Inferior parietal cortex (tissue), 1 donor: ENCODE results near the gene SMAGP.
A peak's percentile ranks its signal among the peaks of the same experiment; 100 is the strongest.
"Not testable (repeated sequence)": the region's sequence is repeated elsewhere in the genome, so short reads cannot be mapped to it uniquely, and the experiment has no call there.

ENCODE experiments used
- DNase-seq: peaks from one replicate; pipeline ENCODE4 v3.0.0-alpha.2; 2016; ENCODE audit errors: extremely low spot score

The SMAGP gene

DNA sequence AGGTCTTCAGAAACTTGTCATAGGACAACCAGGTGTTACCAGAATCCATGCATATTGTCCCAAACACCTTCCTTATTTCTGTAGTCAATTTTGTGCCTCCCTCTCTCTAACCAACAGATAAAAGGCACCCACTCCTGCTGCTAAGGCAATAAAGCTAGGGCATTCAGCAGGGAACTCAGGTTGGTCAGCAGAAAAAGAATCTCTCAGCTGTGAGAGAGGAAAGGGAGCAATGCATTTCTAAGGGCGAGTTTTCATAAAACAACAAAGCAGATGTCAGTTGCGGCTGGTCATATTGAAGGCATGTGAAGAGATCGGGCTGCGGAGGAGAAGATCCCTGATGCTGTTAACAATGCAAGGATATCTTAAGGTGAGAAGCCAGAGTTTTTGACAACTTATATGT is 45.0 kb downstream of the SMAGP start:
- DNase-seq, result no peak

GRCh38 chr12:51224625-51225024 is 45.6 kb downstream of the SMAGP start:
- DNase-seq, result no peak

GRCh38 chr12:51222461-51222860 is 47.8 kb downstream of the SMAGP start:
- no peak for DNase-seq

DNA sequence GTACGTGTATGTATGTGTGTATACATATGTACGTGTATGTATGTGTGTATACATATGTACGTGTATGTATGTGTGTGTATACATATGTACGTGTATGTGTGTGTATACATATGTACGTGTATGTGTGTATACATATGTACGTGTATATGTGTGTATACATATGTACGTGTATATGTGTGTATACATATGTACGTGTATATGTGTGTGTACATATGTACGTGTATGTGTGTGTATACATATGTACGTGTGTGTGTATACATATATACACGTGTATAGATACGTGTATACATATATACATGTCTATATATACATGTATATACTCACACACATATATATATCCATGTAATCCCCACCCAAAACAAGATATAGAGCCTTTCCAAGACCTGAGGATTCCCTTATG is 50.4 kb downstream of the SMAGP start:
- DNase-seq, result not testable (repeated sequence)

DNA sequence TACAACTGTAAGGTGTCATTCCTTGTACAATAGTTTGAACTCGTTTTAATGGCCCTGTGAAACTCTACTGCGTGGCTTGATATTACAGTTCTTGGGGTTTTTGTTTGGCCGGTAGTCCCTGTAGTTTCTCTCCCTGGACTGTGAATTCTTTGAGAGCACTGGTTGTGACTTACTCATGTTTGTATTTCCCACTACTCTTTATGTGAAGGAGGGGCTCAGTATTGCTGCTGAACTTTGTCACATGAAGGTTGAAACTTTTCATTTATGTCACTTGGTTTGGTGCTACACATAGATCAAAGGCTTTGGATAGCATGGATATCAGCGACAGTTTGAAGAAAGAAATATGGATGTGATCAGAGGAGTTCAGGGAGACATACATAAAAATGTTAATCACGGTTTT is 50.9 kb downstream of the SMAGP start:
- DNase-seq, result no peak

DNA sequence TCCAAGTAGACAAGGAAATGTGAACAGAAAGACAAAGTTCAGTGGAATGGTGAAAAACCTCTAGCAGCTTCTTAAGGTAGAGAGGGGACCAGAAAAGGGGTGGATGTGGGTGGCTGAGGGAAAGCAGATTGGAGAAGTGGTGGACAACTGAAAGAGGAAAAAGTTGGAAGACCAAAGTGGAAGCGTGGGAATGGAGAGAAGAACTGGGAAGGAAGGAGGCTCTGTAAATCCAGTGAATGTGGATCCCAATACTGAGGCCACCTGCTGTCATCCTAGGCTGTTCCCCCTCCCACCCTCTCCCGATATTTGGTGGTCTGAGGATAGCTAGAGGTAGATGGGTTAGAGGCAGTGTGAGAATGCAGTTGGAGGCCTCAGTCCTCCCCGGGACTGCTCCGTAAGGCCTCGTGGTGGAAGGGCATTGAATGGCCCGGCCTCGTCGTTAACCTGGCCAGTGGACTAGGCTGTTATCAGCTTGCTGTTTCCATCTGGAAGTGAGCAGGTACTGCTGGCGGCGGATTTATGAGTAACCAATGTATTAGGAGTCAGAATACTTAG is 51.5 kb downstream of the SMAGP start:
- DNase-seq, result no peak

DNA sequence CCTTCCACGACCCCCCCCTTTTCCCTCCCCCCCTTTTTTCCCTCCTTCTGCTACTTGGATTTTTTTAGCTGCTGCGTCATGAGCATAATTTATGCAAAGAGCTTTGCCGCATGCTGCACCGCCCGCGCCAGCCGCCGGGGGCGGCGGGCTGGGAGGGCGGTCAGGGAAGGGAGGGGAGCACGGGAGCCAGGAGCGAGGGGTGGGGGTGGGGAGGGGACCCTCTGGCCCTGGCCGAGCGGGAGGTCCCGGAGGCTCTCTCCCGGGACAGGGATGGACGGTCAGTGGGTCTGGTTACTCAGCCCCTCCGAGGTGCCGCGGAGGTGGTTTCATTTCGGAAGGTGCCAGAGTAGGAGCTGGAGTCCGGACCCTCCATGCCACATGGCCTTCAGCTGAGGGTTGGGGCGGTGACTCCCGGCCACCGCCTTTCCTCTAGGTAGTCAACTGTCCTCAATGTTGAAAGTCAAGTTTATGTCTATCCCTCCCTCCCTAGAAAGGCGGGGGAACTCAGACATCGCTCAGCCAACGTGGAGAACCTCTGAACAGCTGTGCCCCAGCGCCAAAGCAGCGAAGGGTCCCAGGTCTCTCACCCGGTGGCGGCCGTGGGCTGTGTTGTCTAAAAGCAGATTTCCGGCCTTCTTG is 52.1 kb downstream of the SMAGP start, which contains the start of gene POU6F1:
Gene POU6F1, minus strand, starts transcription at position 95 of the 639 bp plus-strand sequence. CDS start 11,226 bp downstream, outside the sequence.
- peak; percentile 78 for DNase-seq

DNA sequence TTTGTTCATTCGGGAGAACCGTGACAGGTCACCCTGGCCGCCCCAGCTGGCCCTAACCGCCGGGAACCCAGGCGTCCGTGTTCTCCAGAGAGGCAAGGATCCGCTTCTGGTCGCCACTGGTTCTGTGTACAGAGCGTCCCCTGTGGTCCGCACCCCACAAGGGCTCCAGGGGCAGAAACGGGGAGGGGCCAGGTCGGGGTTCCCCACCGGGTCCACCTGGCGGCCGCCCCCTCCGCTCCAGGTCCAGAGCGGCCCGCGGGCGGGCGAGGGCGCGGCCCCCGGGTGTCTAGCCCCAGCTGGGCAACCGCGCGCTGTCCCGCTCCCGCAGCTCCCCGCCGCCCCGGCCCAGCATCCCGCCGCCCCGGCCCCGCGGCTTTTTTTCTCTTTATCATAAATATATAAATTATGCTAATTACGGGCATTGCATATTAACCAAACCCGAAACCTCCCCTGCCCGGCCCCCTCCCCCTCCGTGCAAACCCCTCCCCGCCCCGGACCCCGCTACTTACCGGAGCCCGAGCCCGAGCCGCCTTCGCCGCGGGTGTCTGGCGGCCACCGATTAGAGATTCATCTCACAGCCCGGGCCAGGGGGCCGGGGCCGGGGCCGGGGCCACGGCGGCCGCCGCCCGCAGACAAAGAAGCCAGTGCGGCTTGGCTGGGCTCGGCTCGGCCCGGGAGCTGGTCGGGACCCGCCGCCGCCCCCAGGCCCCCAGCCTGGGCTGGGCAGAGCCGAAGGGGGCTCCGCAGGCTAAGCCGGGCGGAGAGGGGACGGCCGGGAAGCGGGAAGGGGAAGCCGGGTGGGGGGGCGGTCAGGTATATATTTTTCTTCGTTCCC is 52.9 kb downstream of the SMAGP start:
- no peak for DNase-seq

DNA sequence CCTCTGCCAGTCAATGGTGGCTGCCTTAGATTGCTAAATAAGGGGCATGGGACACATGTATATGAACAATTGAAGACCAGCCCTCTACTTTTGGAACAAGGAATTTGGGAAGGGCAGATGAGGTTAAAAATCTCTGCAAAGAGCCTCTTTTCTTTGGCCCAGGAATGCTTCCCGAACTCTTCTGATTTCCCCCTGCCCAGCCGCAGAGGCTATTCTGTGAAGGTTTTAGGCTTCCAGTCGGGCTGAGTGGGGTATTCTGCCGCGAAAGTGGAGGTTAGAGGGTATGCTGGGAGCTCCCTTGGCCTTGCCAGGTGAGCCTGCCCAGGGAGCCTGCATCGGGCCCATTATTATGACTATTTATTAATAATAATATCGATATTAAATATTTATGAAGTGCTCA is 53.6 kb downstream of the SMAGP start:
- DNase-seq, result no peak

- no peak for DNase-seq
Measured at GRCh38 chr12:51214895-51215294, 55.3 kb downstream of the SMAGP start.

DNA sequence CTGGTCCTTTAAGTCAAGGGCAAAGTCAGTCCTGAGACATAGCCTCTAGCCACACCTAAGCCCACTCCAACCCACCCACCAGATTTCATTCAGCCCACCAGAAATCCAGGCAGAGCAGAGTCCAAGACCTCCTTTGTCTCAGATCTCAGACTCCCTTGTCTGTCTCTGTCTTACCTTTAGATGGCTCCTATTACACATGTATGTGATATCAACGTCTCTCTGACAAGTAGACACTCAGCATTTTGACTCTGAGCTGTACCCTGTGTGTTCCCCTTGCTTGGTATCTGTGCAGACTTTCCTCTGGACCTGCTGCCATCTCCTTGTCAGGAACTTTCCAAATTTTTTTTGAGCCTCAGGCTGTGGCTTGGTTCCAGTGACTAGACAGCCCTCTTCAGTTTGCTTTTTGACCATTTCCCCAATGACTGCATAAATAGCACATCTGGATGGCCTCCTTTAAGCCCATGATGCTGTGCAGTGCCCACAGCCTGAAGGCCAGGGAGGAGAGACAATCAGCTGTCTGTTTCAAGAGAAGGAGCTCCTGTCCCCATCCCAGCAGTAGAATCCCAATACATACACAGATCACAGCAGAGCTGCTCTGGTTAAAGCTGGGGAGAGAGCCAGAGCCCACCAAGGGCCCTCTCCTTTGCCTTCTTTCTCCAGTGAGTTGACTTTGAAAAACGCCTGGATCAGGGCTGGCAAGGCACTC is 59.4 kb downstream of the SMAGP start:
- DNase-seq, result no peak

DNA sequence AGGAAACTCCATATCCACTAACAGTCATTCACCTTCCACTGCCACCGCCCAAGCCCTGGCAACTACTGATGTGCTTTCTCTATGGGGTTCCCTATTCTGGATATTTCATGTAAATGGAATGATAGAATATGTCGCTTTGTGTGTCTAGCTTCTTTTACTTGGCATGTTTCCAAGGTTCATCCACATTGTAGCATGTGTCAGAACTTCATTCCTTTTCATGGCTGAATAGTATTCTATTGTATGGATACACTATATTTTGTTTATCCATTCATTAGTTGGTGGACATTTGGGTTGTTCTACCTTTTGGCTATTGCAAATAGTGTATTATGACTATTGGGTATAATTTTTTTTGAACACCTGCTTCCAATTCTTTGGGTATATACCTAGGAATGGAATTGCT is 61.0 kb downstream of the SMAGP start:
- DNase-seq, result no peak

DNA sequence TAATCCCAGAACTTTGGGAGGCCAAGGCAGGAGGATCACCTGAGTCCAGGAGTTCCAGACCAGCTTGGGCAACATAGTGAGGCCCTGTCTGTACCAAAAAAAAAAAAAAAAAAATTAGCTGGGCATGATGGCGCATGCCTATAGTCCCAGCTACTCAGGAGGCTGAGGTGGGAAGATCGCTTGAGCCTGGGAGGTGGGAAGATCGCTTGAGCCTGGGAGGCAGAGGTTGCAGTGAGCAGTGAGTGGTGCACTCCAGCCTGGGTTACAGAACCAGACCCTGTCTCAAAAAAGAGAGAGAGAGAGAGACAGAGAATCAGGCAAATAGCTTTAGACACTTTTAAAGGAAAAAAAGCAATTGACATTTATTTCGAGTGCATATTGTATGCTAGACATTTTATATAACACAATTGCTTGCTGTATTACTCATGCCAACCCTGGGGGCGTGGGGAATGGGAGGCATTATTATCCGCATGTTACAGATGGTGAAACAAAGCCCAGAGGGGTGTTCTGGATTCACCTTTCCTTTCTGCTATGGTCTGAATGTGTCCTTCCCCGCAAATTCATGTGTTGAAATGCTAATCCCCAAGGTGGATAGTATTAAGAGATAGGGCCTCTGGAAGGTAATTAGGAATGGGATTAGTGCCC is 62.1 kb downstream of the SMAGP start:
- no peak for DNase-seq

GRCh38 chr12:51205350-51205749 is 64.9 kb downstream of the SMAGP start:
- DNase-seq, result no peak

- no peak for DNase-seq
Measured at GRCh38 chr12:51202718-51203117, 67.5 kb downstream of the SMAGP start.

DNA sequence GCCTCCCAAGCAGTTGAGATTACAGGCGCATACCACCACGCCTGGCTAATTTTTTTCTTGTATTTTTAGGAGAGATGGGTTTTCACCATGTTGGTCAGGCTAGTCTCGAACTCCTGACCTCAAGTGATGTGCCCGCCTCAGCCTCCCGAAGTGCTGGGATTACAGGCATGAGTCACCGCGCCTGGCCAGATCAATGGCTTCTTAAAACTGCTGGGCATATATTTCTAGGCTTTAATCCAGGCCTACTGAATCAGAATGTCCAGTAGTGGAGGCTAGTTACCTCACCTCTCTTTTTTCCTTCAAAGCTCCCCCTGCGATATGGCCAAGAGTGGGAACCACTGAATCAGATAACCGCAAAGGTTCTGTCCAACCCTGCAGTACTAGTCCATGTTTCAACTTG is 69.4 kb downstream of the SMAGP start:
- no peak for DNase-seq

- DNase-seq, result no peak
Measured at GRCh38 chr12:51200156-51200555, 70.1 kb downstream of the SMAGP start.

- DNase-seq, result no peak
Measured at GRCh38 chr12:51199366-51199945, 70.8 kb downstream of the SMAGP start.

DNA sequence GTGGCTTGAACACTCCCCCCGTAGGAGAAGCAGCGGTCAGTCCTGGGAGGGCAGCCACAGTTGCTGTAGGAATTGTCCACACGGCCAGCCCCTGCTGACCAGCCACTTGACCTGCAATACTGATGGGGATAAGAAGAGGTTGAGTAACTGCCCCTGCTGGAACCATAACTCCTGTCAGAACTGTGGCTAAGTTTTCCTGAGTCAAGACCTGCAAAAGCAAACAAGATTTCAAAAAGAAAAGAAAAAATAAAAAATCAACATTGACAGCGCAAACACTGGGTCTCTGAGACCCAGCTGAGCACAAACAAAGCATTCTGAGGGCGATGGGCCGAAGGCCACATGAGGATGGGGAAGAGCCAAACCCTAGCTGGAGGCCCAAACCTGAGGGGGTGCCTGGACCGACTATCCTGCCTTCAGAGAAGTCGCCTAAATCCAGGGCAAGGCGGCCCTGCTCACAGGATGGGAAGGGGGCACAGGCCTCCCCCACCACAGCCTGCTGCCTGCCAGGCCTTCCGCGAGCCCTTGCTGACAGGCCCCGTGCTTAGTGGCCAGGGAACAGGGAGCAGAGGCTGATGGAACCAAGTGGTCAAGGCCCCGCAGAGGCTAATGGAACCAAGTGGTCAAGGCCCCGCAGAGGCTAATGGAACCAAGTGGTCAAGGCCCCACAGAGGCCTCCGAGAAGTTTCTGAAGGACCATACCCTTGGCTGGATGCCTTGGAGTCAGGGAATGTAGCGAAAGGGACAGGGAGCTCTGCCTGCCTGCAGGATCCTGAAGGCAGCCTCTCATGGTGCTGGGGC is 71.4 kb downstream of the SMAGP start:
- no peak for DNase-seq

DNA sequence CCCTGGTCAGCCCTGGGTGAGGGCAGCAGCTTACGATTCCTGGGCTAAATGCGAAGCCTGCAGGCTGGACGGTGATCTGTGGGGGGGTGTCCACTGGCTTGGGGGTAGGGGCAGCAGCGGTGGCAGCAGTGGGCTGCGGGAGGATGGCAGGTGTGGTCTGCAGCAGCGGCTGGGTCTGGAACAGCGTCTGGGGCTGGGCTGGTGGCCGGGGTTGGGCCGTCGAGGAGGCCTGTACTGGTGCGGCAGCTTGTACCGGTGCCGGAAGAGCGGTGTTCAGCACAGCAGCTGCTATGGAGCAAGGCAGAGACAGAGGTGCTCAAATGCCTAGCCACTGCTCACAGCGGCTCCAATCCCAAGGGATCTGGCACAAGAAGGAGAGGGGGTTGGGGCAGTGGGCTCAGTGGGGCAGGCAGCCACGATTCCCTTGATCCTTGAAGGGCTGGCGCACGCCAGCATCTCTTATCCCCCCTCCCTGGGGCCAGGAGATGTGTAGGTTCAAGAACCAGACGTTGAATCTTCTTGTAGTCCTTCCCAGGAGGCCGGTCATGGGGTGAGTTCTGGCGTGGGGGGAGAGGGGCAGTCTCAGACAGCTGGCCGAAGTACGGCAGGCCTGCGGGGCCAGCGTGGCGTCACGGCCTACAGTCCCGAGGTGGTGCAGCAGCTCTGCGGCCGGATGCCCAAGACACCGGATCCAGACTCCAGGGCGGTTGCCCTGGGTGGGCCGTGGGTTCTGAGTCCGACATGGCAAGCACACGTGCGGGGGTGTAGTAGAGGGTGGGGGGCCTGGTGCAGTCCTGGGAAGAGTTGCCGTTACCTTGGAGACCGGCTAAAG is 72.3 kb downstream of the SMAGP start:
- DNase-seq, result no peak
